Stimulated activated effector memory CD8-positive, alpha-beta T cell treated with anti-CD3 and anti-CD28 coated beads, Interleukin-12 subunit alpha, Interleukin-12 subunit beta, amount 100 ng/mL, for 72 hours (primary cell): ENCODE results near the gene DHX58.
A peak's percentile ranks its signal among the peaks of the same experiment; 100 is the strongest.

Experiments
- ATAC-seq: fragments of 150-1000 bp; cut with Tn5 transposase; 2 replicates; pipeline ENCODE4 v1.10.0; 2021
- DNase-seq, 2 donors: peaks; one replicate each; pipeline ENCODE4 v3.0.0; 2021 to 2022; ENCODE audit warnings: low spot score in 2 of 2
- H3K27ac Mint-ChIP-seq: one replicate; pipeline ENCODE4 v1.8.0; 2022; ENCODE audit warnings: mild to moderate bottlenecking, mixed read lengths
- H3K36me3 Mint-ChIP-seq: one replicate; pipeline ENCODE4 v1.8.0; 2022; ENCODE audit warnings: mild to moderate bottlenecking, mixed read lengths
- H3K4me1 Mint-ChIP-seq: one replicate; pipeline ENCODE4 v1.8.0; 2022; ENCODE audit warnings: mixed read lengths
- H3K4me3 Mint-ChIP-seq: one replicate; pipeline ENCODE4 v1.8.0; 2022; ENCODE audit warnings: mild to moderate bottlenecking, mixed read lengths
- H3K9me3 Mint-ChIP-seq: one replicate; pipeline ENCODE4 v1.8.0; 2022; ENCODE audit warnings: mixed read lengths

The DHX58 gene

GRCh38 chr17:42107124-42107523 lies 5.4 kb downstream of the DHX58 start:
- H3K36me3 Mint-ChIP-seq = peaks cover 10% of the 10 kb centered on the region
- ATAC-seq = no peak
- DNase-seq = no peak
- no peak overlapping the region for H3K27ac Mint-ChIP-seq
- peaks cover 32% of the 10 kb centered on the region for H3K4me1 Mint-ChIP-seq
- peak overlapping the region; percentile 33 for H3K4me3 Mint-ChIP-seq
- no peaks in the 10 kb centered on the region for H3K9me3 Mint-ChIP-seq

GRCh38 chr17:42106009-42106408 lies 6.5 kb downstream of the DHX58 start:
- peak overlapping the region; percentile 77 for H3K27ac Mint-ChIP-seq
- no peaks in the 10 kb centered on the region for H3K9me3 Mint-ChIP-seq
- no peak for DNase-seq
- peaks cover 22% of the 10 kb centered on the region for H3K4me1 Mint-ChIP-seq
- no peak overlapping the region for H3K4me3 Mint-ChIP-seq
- ATAC-seq = no peak
- peaks cover 10% of the 10 kb centered on the region for H3K36me3 Mint-ChIP-seq

GRCh38 chr17:42104264-42104663 lies 8.2 kb downstream of the DHX58 start:
- ATAC-seq (no peak), DNase-seq (no peak)
- Mint-ChIP-seq H3K27ac (no peak overlapping the region), H3K4me3 (no peak overlapping the region), H3K36me3 (peaks cover 10% of the 10 kb centered on the region), H3K4me1 (peaks cover 11% of the 10 kb centered on the region), H3K9me3 (no peaks in the 10 kb centered on the region)

GRCh38 chr17:42103221-42103954 lies 9.1 kb downstream of the DHX58 start:
- Mint-ChIP-seq H3K9me3 (no peaks in the 10 kb centered on the region), H3K36me3 (peaks cover 10% of the 10 kb centered on the region), H3K4me3 (no peak overlapping the region), H3K27ac (no peak overlapping the region), H3K4me1 (peaks cover 8% of the 10 kb centered on the region)
- ATAC-seq (no peak), DNase-seq (no peak)

- Mint-ChIP-seq H3K4me3 (no peak overlapping the region), H3K36me3 (peaks cover 6% of the 10 kb centered on the region), H3K9me3 (no peaks in the 10 kb centered on the region), H3K4me1 (peaks cover 10% of the 10 kb centered on the region), H3K27ac (no peak overlapping the region)
- ATAC-seq (peak; percentile 78), DNase-seq (peak; percentile 78 to 90)
Measured at GRCh38 chr17:42101513-42102292, 10.8 kb downstream of the DHX58 start.

GRCh38 chr17:42098730-42099399 lies 13.6 kb downstream of the DHX58 start:
- no peaks in the 10 kb centered on the region for H3K9me3 Mint-ChIP-seq
- no peaks in the 10 kb centered on the region for H3K36me3 Mint-ChIP-seq
- peaks cover 10% of the 10 kb centered on the region for H3K4me1 Mint-ChIP-seq
- H3K27ac Mint-ChIP-seq = no peak overlapping the region
- peak overlapping the region; percentile 53 for H3K4me3 Mint-ChIP-seq
- no peak for DNase-seq
- no peak for ATAC-seq

GRCh38 chr17:42097691-42098631 lies 14.6 kb downstream of the DHX58 start, which contains the start of gene ZNF385C:
Gene ZNF385C, minus strand, starts transcription at chr17:42098473. Its CDS starts 35,417 bp downstream, at chr17:42063056.
- Mint-ChIP-seq H3K9me3 (no peaks in the 10 kb centered on the region), H3K27ac (peak within 1 kb of the TSS; percentile 34), H3K36me3 (no peaks in the 10 kb centered on the region), H3K4me3 (peak within 1 kb of the TSS; percentile 53), H3K4me1 (peaks cover 10% of the 10 kb centered on the region)
- DNase-seq (no peak), ATAC-seq (peak; percentile 59)

- DNase-seq (no peak), ATAC-seq (no peak)
- peaks cover 10% of the 10 kb centered on the region for H3K4me1 Mint-ChIP-seq
- no peak overlapping the region for H3K4me3 Mint-ChIP-seq
- no peaks in the 10 kb centered on the region for H3K9me3 Mint-ChIP-seq
- no peaks in the 10 kb centered on the region for H3K36me3 Mint-ChIP-seq
- H3K27ac Mint-ChIP-seq = no peak overlapping the region
Measured at GRCh38 chr17:42096360-42097111, 16.0 kb downstream of the DHX58 start.

- no peaks in the 10 kb centered on the region for H3K9me3 Mint-ChIP-seq
- peaks cover 10% of the 10 kb centered on the region for H3K4me1 Mint-ChIP-seq
- no peak overlapping the region for H3K4me3 Mint-ChIP-seq
- H3K36me3 Mint-ChIP-seq = no peaks in the 10 kb centered on the region
- ATAC-seq (no peak), DNase-seq (no peak)
- H3K27ac Mint-ChIP-seq = no peak overlapping the region
Measured at GRCh38 chr17:42094375-42095069, 18.0 kb downstream of the DHX58 start.

GRCh38 chr17:42092939-42093338 lies 19.6 kb downstream of the DHX58 start:
- ATAC-seq = no peak
- Mint-ChIP-seq H3K4me1 (peaks cover 6% of the 10 kb centered on the region), H3K36me3 (no peaks in the 10 kb centered on the region), H3K4me3 (no peak overlapping the region), H3K9me3 (no peaks in the 10 kb centered on the region), H3K27ac (peak overlapping the region; percentile 34)
- DNase-seq = no peak

- H3K36me3 Mint-ChIP-seq = no peaks in the 10 kb centered on the region
- no peaks in the 10 kb centered on the region for H3K9me3 Mint-ChIP-seq
- DNase-seq (no peak), ATAC-seq (no peak)
- no peak overlapping the region for H3K27ac Mint-ChIP-seq
- no peaks in the 10 kb centered on the region for H3K4me1 Mint-ChIP-seq
- H3K4me3 Mint-ChIP-seq = no peak overlapping the region
Measured at GRCh38 chr17:42090964-42091790, 21.3 kb downstream of the DHX58 start.

GRCh38 chr17:42088736-42089135 lies 23.8 kb downstream of the DHX58 start:
- Mint-ChIP-seq H3K4me1 (no peaks in the 10 kb centered on the region), H3K27ac (no peak overlapping the region), H3K4me3 (no peak overlapping the region), H3K36me3 (no peaks in the 10 kb centered on the region), H3K9me3 (no peaks in the 10 kb centered on the region)
- no peak for ATAC-seq
- no peak for DNase-seq
